K562 (cell line): ENCODE results near the gene TDRD6. TPM values are rescaled to one million over a fixed set of nuclear protein-coding genes. Genes with fewer than 3 reads are reported as not detected.

Source experiments
- ATF6 ChIP-seq: sonication (generic); formaldehyde crosslinking; IDR thresholded peaks from 2 replicates; pipeline ENCODE4 v1.4.0; 2020; ENCODE audit warnings: mild to moderate bottlenecking, missing genetic modification reagents
- DEAF1 ChIP-seq: fragments of 450-650 bp; formaldehyde crosslinking; IDR thresholded peaks from 2 replicates; pipeline ENCODE4 v1.4.0; 2020; ENCODE audit warnings: mild to moderate bottlenecking, moderate library complexity
- GABPB2 ChIP-seq: fragments of 250-450 bp; sonication (Bioruptor Pico); conservative IDR thresholded peaks from 2 replicates; pipeline ENCODE4 v1.5.1; 2021; ENCODE audit warnings: mild to moderate bottlenecking
- MAFF ChIP-seq: IDR thresholded peaks from 2 replicates; pipeline ENCODE4 v1.6.1; 2012; ENCODE audit warnings: low read length, improper control_type of control experiment
- TSHZ1 ChIP-seq: fragments of 250-450 bp; sonication (Bioruptor Pico); IDR thresholded peaks from 2 replicates; pipeline ENCODE4 v1.4.0; 2020; ENCODE audit warnings: mild to moderate bottlenecking, moderate library complexity
- ZNF24 ChIP-seq: fragments of 450-650 bp; IDR thresholded peaks from 2 replicates; pipeline ENCODE4 v1.6.1; 2016
- polyA plus RNA-seq, 8 experiments: library from polyadenylated mRNA; depleted of rRNA in 4 of 8; stranded (reverse) in 5 of 8; unstranded in 3 of 8; fragments of >200 nt; fragmentation: Nextera tagmentation in 2 of 8; fragmentation: Illumina TruSeq in 1 of 8; extraction: Ambion mirVana in 2 of 8; extraction: Trizol in 1 of 8; gene quantifications; 2 replicates each; pipeline versions ENCODE4 v1.2.1 to v1.2.3, GENCODE V29; 2011 to 2014; ENCODE audit warnings: inconsistent platforms in 1 of 8, missing spikeins in 1 of 8
- total RNA-seq, 7 experiments: library from RNA; depleted of rRNA in 6 of 7; stranded (reverse); fragments of >200 nt in 6 of 7; fragmentation: Illumina TruSeq in 2 of 7; extraction: Trizol in 2 of 7; gene quantifications; 2 replicates each; pipeline versions ENCODE4 v1.2.1 to v1.2.3, GENCODE V29; 2011 to 2021; ENCODE audit warnings: low replicate concordance in 1 of 7

The TDRD6 gene
- total and polyA plus RNA-seq, 9 of the 15 experiments (the other 6 are each of a cell fraction or from before 2014, with no cell fraction given), result under 0.01 to 0.53 (median 0.14) TPM; not detected in 1

DNA sequence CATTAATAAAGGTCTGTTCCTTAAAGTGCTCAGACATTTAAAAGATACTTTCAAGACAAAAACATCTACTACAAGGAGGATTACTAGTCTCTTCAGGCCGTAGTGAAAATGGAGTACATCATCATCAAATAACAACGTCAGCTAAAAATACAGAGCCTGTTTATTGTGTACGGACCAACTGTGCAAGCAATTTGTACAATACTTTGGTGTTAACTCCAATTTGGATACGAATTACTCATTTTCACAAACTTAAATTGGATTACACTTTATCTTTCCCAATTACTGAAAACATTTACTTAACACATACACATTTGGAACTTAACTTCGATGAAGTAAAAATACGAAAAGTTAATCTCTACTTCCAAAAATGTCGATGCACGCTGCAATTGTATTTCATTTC lies 35.9 kb upstream of the TDRD6 start (continued):
- TF ChIP-seq ATF6 (no peak), ZNF24 (no peak), GABPB2 (CRISPR knock-in tag) (no peak), TSHZ1 (CRISPR knock-in tag) (no peak), MAFF (peak; percentile 31; the same call in 1 of the 2 replicates), DEAF1 (CRISPR knock-in tag) (no peak)
